ELF-1 (cell line): ENCODE measurements around the gene ADM2.

Experiments used
- DNase-seq: peaks from one replicate; pipeline ENCODE4 v3.0.0-alpha.2; 2016; ENCODE audit warnings: low read depth, low spot score

The ADM2 gene

DNA sequence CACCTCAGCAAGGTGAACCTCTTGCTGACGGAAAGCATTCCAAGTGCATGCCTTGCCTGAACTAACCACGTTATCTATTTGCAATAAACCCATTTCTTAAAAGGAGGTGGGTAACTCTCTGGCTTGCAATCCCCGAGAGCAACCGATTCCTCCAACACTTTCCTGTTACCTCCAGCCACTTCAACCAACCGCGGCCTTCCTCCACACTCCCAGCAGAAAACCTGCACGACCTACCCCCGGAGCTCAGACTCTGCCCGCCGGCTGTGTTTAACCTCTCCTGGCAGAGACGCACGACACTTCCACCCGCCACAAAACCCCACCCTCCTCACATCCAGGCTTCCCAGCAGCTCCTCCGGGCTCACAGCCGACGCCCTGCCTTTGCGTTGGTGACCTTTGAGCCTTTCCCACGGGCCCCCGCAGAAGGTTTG, 43.3 kb downstream of the ADM2 start:
- no peak for DNase-seq

GRCh38 chr22:50525104-50525857, 43.9 kb downstream of the ADM2 start, which contains the start of gene SCO2:
SCO2 (minus strand) TSS chr22:50525598; CDS start chr22:50524411, 1,187 bp downstream.
- peak; percentile 98 for DNase-seq

- no peak for DNase-seq
Observed at GRCh38 chr22:50525858-50526107, 44.4 kb downstream of the ADM2 start.

GRCh38 chr22:50526108-50526833, 44.9 kb downstream of the ADM2 start:
- peak; percentile 74 for DNase-seq

DNA sequence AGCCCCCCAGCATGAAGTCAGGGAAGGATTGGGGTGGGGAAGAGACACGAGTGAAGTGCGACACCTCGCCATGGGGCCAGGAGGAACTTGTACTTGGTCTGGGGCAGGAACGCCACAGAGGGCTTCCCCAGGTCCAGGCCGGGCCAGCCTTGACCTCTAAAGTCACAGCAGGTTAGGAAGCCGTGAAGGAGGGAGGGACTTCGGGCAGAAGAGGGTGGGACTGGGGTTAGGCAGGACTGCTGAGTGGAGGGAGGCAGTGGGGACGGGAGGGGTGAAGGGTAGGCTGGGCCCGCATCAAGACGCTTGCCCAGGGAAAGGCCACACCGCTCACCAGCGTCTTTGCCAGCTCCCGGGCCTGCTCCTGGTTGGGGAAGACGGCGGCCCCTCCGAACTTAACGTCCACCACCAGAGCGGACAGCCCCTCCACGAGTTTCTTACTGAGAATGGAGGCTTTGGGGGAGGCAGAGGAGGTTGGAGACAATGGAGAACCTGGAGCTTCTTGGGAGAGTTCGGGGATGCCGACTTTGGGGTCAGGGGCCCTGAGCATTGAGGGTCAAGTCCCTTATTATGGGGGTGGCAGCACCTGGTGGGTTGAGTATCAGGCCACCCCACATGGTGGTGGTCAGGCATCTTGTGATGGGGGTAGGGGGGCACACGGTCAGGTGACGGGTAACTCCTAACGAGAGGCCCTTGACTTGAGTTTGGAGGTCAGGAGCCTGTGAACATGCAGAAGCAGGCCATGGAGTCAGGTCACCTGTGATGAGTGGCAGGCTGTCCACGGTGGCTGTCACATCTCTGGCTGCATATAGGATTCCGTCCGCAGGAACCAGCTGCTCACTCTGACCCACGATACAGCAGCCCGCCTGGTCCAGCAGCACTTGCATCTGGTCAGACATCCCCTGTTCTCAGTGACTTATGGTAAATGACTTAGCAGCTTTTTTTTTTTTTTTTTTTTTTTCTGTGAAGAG, 45.8 kb downstream of the ADM2 start:
- DNase-seq: peak; percentile 59

GRCh38 chr22:50527921-50528681, 46.8 kb downstream of the ADM2 start:
- DNase-seq: no peak

DNA sequence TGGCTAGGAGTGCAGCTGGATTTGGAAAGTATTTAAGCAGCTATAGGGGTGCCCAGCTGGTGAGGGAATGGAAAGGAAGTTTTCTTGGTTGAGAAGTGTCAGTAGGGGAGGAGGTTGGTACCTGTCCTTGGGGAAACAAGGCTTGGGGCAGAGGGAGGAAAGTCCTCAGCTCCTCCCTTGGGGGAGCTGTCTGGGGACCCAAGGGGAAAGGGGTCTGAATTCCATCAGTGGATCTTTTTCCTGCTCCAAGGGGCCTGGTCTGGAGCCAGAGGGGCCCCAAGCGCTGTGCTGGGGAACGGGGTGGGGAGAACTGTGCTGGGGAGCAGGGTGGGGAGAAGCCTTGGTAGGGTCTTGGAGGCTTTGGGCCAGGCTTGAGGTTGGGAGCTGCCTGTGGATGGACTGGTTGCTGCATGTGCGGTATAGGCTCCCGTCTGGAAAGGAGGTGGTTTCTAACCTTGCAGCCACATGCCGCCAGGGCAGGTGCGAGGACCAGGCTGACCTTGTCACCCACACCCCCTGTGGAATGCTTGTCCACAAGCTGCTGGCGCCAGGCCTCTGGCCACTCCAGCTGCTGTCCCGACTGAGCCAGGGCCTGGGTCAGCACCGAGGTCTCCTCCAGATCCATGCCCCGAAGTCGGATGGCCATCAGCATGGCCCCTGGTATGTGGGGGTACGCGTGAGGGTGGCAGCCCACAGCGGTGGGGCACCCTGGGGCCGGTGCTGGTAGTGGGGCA, 47.5 kb downstream of the ADM2 start:
- no peak for DNase-seq

DNA sequence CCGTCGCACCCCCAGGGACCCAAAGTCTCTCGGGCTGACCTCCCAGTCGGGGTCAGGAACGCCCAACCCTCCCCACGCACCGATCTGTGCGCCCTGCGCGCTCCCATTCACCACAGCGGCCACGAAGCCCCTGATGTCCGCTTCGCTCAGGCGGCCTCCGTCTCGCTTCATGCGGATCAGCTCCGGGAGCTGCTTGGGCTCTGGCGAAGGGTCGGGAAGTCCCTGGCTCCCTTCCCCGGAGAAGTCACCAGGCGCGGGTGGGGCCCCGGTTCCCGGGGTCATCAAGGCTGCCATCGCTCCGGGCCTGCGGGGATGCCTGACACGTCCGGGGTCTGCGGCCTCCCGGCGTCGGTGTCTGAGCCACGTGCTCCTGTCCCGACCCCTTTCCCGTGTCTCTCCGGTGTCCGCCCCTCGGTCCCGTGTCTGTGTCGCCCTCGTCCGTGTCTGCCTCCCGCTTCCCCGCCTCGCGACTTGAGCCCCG, 48.1 kb downstream of the ADM2 start:
- DNase-seq: peak; percentile 36

DNA sequence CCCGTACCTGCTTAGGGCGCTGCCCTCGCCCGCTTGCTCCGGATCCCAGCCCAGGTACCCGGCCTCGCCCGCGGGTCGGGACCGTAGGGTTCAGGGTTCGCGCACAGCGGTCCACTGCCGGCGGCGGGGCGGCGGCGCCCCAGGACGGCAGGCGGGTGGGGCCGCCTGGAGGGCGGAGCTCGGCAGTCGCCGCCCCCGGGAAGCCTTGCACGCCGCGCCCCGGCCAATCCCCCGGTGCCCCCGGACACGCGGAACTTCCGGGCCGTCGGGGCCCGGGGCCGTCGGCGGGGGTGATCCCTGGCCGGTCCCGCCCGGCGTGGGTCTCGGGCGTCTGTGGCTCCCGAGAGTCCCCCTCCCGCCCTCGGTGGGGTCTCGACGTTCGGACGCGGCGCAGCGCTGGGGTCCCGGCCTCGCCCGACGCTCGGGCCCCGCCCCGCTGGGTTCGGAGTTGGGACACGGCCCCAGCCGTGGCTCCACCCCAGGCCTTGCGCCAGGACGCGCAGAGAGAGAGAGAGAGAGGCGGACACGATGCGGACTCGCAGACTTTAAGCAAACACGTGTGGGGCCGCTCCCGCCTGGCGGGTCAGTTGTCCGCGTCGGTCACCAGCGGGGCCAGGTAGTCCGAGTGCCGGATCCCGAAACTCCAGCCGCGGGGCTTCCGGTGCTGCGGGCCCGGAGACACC, 48.7 kb downstream of the ADM2 start, which contains the start of gene TYMP:
TYMP (minus strand) TSS at position 116 of the 683 bp plus-strand sequence. CDS start 303 bp downstream, outside the sequence.
- DNase-seq: no peak

- no peak for DNase-seq
Observed at GRCh38 chr22:50530580-50530876, 49.2 kb downstream of the ADM2 start.

DNA sequence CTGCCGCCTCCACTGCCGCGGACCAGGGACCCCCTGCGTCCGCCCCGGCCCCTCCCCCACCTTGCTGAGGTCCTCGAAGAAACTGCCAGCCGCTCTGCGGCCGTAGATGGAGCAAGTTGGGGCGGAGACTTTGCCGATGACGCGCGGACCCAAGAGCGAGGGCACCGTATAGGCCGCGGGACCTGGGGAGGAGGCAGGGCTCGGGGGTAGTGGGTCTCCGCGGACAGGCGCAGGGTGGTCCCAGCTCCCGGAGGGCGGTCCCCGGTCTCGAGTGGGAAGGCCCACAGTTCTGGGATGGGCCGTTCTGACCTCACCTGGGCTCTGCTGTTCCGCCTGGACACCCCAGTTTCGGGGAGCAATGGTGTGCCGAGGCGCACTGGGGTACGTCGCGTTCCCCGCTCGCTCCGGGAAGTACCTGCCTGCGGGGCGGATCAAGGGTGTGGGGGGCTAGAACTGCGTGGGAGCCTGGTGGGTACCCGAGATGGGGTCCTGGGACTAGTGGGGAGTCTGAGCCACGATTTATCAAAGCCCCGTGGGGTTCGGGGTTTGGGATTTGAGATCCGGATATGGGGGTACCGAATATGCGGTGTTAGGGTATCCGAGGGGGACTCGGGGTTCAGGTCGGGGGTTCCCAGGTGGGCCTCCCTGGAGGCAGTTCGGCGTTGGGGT, 49.7 kb downstream of the ADM2 start:
- peak; percentile 79 for DNase-seq

DNA sequence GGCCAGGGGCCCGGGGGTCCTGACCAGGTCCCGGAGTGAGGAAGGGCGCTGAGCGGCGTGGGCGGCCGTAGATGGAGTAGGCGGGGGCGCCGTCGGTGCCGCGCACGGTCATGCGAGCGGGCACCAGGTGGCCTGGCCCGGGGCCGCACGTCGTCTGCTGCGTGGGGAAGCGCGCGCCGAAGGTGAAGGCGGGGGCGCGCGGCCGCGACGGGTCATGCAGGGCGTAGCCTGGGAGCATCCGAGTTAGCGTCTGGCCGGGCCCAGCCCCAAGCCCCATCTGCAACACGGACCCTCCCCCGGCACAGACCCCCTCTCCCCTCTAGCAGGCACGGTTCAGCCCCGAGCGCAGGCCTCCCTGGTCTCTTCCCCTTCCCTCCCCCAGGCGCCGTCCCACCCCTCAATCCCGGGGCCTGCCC, 50.2 kb downstream of the ADM2 start:
- DNase-seq: peak; percentile 27

DNA sequence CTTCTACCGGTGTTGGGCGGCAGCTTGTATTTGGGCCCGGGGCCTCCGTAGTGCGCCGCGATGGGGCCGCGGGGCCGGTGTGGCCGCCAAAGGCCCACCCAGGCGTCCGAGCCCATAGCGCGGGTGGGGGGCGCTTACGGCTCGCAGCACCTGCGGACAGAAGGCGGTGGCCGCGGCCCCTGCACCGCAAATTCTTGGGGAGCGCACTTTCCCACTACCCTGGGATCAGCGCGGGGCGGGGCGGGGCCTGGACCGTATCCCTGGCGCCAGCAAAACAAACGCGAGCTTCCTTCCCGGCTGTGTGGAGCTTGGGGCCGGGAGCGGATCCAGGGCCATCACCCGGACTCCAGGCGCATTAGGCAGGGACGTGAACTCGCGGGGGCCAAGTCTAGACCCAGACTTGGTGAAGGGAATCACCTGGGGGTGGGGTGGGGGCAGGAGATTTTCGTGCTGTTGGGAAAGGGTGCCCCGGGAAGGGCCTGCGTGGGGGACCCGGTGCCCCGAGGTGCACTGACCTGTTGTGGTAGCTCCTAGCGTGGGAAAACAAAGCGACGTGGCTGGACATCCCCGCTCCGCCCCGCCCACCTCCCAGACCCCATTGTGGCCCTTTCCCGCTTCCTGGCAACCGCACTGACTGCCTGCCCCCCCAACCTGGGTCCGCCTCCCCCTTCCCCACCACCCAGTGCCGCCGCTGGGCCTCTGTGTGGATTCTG, 50.8 kb downstream of the ADM2 start:
- DNase-seq: peak; percentile 52

DNA sequence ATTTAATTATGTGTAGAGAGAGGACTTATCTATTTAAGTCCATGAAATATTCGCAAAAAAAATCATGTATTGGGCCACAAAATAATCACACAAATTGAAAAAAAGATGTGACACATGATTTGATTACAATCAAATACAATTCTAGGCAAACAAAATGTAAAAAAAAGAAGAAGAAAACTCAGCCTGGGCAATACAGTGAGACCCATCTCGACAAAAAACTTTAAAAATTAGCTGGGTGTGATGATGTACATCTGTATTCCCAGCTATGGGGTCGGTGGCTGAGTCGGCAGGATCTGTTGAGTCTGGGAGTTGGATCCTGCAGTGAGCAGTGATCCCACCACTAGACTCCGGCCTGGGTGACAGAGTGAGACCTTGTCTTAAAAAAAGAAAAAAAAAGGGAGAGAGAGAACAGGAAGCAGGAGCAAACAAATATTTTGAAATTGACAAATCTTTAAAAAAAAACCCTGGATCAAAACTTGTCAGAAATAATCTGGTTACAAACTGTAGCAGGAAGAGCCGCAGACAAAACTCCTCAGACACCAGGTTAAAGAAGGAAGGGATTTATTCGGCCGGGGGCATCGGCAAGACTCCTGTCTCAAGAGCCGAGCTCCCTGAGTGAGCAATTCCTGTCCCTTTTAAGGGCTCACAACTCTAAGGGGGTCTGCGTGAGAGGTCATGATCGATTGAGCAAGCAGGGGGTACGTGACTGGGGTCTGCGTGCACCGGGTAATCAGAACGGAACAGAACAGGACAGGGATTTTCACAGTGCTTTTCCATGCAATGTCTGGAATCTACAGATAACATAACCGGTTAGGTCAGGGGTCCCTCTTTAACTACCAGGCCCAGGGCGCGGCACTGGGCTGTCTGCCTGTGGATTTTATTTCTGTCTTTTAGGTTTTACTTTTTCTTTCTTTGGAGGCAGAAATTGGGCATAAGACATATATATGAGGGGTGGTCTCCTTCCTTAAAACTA, 51.8 kb downstream of the ADM2 start:
- DNase-seq: peak; percentile 52

DNA sequence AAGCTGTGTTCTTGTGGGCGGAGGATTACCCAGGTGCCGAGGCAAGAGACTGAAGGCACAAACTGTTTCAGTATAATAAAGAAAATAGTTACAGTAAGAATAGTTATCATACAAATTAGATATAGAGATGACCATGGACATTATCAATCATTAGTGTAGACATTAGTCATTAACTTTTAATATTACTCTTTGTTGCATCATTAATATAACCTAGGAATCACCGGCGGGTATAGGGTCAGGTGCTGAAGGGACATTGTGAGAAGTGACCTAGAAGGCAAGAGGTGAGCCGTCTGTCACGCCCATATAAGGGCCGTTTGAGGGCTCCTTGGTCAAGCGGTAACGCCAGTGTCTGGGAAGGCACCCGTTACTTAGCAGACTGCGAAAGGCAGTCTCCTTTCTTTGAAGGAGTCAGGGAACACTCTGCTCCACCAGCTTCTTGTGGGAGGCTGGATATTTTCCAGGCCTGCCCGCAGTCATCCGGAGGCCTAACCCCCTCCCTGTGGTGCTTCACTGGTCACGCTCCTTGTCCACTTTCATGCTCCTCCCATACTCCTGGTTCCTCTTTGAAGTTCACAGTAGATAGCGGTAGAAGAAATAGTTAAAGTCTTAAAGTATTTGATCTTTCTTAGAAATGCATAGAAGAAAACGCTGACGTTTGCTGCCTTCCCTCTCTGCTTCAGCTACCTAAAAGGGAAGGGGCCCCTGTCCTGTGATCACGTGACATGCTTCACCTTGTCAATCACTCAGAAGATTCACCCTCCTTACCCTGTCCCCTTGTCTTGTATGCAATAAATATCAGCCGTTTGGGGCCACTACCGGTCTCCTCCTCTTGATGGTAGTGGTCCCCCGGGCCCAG, 52.7 kb downstream of the ADM2 start:
- peak; percentile 60 for DNase-seq

DNA sequence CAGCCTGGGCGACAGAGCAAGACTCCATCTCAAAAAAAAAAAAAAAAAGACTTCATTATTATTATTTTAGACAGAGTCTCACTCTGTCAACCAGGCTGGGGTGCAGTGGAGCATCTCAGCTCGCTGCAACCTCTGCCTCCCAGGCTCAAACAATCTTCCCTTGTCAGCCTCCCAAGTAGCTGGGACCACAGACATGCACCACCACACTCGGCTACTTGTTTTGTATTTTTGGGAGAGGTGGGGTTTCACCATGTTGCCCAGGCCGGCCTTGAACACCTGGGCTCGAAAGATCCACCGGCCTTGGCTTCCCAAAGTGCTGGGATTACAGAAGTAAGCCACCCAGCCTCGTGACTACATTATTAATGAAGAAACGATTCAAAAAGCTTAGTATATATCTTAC, 53.8 kb downstream of the ADM2 start:
- no peak for DNase-seq
